Panc1 (cell line): ENCODE results near the gene ACTRT2.

Experiments used
- CTCF ChIP-seq: fragments of 450-650 bp; IDR thresholded peaks from 2 replicates; pipeline ENCODE4 v1.5.1; 2017; ENCODE audit warnings: mild to moderate bottlenecking
- POLR2AphosphoS5 ChIP-seq: IDR thresholded peaks from 2 replicates; pipeline ENCODE4 v1.6.1; 2012; ENCODE audit warnings: mild to moderate bottlenecking, low read depth, low read length, moderate library complexity

GRCh38 chr1:3032371-3033039, 11.2 kb downstream of the ACTRT2 start:
- TF ChIP-seq CTCF (no peak), POLR2AphosphoS5 (no peak)
